Panc1 (cell line): ENCODE results near the gene ENPEP. TPM values are rescaled to one million over a fixed set of nuclear protein-coding genes. Genes with fewer than 3 reads are reported as not detected.

Source experiments
- ATAC-seq: fragments of 200-7000 bp; cut with Tn5 transposase; 2 replicates; pipeline ENCODE4 v1.9.1; 2020; ENCODE audit warnings: mild to moderate bottlenecking, moderate library complexity
- BruUV-seq: library from RNA; stranded (reverse); fragments of 400-500 nt; replicated peaks from 2 replicates; lab custom pipeline; 2021; lab: Mats Ljungman, UMichigan
- CTCF ChIA-PET: fragments of 300-600 bp; sonication (Branson Sonifier 250); formaldehyde crosslinking; loops from one replicate; lab custom pipeline; 2022; ENCODE audit warnings: antibody characterized with exemption; lab: Charles Lee
- POLR2A ChIA-PET: fragments of 300-600 bp; sonication (Branson Sonifier 250); formaldehyde crosslinking; loops from one replicate; lab custom pipeline; 2022; ENCODE audit warnings: antibody characterized with exemption; lab: Charles Lee
- DNase-seq: peaks from one replicate; pipeline ENCODE4 v3.0.0-alpha.2; 2010; ENCODE audit warnings: low read depth, low spot score
- H3K27ac ChIP-seq: 2 replicates; pipeline ENCODE4 v1.5.1; 2011; ENCODE audit warnings: mild to moderate bottlenecking, low read length, inconsistent platforms
- H3K27me3 ChIP-seq: fragments of 200-500 bp; sonication (Bioruptor generic); 2 replicates; pipeline ENCODE4 v1.6.0; 2014; ENCODE audit warnings: low read length, inconsistent platforms; ENCODE audit not compliant: control insufficient read depth, insufficient read depth
- H3K36me3 ChIP-seq: fragments of 200-500 bp; sonication (Bioruptor generic); 2 replicates; pipeline ENCODE4 v1.5.1; 2014; ENCODE audit warnings: inconsistent platforms, mild to moderate bottlenecking, low read length, moderate library complexity; ENCODE audit not compliant: control insufficient read depth, insufficient read depth
- H3K4me1 ChIP-seq: 2 replicates; pipeline ENCODE4 v1.5.1; 2011; ENCODE audit warnings: inconsistent platforms, mild to moderate bottlenecking, low read length, moderate library complexity; ENCODE audit not compliant: control insufficient read depth, insufficient read depth
- H3K4me3 ChIP-seq, 2 experiments: 2 replicates each; pipeline ENCODE4 v1.5.1; 2011 to 2012; ENCODE audit warnings: low read depth in 2 of 2, low read length in 2 of 2, mild to moderate bottlenecking in 2 of 2, inconsistent platforms in 1 of 2, moderate library complexity in 1 of 2
- H3K9me3 ChIP-seq: fragments of 200-500 bp; sonication (Bioruptor generic); 2 replicates; pipeline ENCODE4 v1.5.1; 2014; ENCODE audit warnings: low read depth, mild to moderate bottlenecking, inconsistent platforms, low read length, moderate library complexity; ENCODE audit not compliant: control insufficient read depth, insufficient read depth
- POLR2AphosphoS5 ChIP-seq: IDR thresholded peaks from 2 replicates; pipeline ENCODE4 v1.6.1; 2012; ENCODE audit warnings: mild to moderate bottlenecking, low read depth, low read length, moderate library complexity
- SIN3A ChIP-seq: IDR thresholded peaks from 2 replicates; pipeline ENCODE4 v1.6.1; 2012; ENCODE audit warnings: low read depth, mild to moderate bottlenecking, low read length, moderate library complexity, borderline replicate concordance; ENCODE audit not compliant: insufficient read depth
- TCF7L2 ChIP-seq: IDR thresholded peaks from 2 replicates; pipeline ENCODE4 v1.6.1; 2011; ENCODE audit warnings: mild to moderate bottlenecking, low read depth, low read length, inconsistent platforms
- in situ Hi-C: cut with HindIII; loops from 2 replicates; pipeline ENCODE4 v1.10.0; 2016; ENCODE audit warnings: low sequenced_read_pairs, low pct_unique_long_range_greater_than_20kb
- intact Hi-C: fragments of 100-400 bp; cut with micrococcal nuclease; formaldehyde crosslinking; loops from one replicate; pipeline ENCODE4 v1.10.0; 2022; ENCODE audit not compliant: unreplicated experiment
- total RNA-seq: library from RNA; stranded (reverse); gene quantifications from one replicate; pipeline ENCODE4 v1.2.1, GENCODE V29; 2021; ENCODE audit not compliant: unreplicated experiment
- TF ChIP-seq, protein P1 (sequence below): fragments of 450-650 bp; IDR thresholded peaks from 2 replicates; pipeline ENCODE4 v1.5.1; 2017; ENCODE audit warnings: mild to moderate bottlenecking
- TF ChIP-seq, protein P2 (sequence below), 2 experiments: IDR thresholded peaks; 2 replicates each; pipeline ENCODE4 v1.6.1; 2011 to 2012; ENCODE audit warnings: low read depth in 2 of 2, control low read depth in 1 of 2, low read length in 1 of 2, mild to moderate bottlenecking in 1 of 2, moderate library complexity in 1 of 2; ENCODE audit not compliant: insufficient read depth in 1 of 2

Gene ENPEP
- total RNA-seq, 1 experiment from 2014 or later, result not detected

DNA sequence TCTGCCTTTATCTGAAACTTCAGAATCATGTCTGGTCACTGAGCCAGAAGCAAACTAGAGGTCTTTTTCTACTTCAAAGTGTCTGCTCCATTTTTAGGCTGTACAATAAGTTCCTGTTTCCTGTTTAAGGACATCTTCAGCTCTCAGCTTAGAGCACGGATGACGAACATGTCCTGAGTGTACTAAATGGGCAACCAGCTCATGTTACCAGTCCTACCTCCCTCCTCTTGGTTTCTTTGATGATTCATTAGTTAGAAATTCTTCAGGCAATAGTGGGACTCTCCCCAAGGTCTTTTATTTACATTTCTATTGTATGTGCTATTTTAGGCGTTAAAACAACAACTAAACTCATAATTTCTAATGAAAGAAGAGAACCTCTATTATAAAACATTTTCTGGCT is 58.0 kb downstream of the ENPEP start:
- TF ChIP-seq, protein P1, sequence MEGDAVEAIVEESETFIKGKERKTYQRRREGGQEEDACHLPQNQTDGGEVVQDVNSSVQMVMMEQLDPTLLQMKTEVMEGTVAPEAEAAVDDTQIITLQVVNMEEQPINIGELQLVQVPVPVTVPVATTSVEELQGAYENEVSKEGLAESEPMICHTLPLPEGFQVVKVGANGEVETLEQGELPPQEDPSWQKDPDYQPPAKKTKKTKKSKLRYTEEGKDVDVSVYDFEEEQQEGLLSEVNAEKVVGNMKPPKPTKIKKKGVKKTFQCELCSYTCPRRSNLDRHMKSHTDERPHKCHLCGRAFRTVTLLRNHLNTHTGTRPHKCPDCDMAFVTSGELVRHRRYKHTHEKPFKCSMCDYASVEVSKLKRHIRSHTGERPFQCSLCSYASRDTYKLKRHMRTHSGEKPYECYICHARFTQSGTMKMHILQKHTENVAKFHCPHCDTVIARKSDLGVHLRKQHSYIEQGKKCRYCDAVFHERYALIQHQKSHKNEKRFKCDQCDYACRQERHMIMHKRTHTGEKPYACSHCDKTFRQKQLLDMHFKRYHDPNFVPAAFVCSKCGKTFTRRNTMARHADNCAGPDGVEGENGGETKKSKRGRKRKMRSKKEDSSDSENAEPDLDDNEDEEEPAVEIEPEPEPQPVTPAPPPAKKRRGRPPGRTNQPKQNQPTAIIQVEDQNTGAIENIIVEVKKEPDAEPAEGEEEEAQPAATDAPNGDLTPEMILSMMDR, result no peak
- TF ChIP-seq SIN3A, result no peak
- Histone ChIP-seq H3K27me3 (no peaks in the 10 kb centered on the region), H3K9me3 (no peaks in the 10 kb centered on the region), H3K27ac (no peak overlapping the region), H3K4me3 (no peak overlapping the region; a peak in 1 of 4 replicates), H3K36me3 (no peaks in the 10 kb centered on the region), H3K4me1 (no peaks in the 10 kb centered on the region)
- ATAC-seq (peak; percentile 63; the same call in 1 of the 2 replicates), DNase-seq (peak; percentile 50)
- no TSS peak for BruUV-seq
- intact Hi-C loops (no loop called here), in situ Hi-C loops (no loop called here)
- ChIA-PET POLR2A (no interaction called here), CTCF (interaction anchor here (0.6 kb wide), 1 partner anchor 66 kb away, joined by 6 read pairs; no protein-coding TSS in a partner anchor)

DNA sequence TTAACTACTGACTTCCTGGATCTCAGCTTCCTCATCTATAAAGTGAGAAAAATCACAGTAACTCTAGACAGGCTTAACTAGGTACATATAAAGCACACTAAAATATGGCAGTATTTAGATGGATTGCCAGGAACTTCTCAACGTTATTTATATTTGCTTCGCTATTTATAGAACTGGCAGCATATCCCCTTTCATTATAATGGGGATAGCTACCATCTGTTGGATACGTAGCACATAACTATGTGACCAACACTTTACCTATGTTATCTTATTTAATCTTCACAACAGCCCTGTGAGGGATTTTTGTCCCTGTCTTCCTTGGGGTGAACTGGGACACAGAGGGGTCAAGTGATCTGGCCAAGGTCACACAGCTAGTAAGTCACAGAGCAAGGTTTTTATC is 64.6 kb downstream of the ENPEP start:
- ATAC-seq (no peak), DNase-seq (no peak)
- Histone ChIP-seq H3K4me3 (no peak overlapping the region), H3K27ac (no peak overlapping the region), H3K36me3 (no peaks in the 10 kb centered on the region), H3K27me3 (no peaks in the 10 kb centered on the region), H3K4me1 (no peaks in the 10 kb centered on the region), H3K9me3 (no peaks in the 10 kb centered on the region)
- no TSS peak for BruUV-seq
- intact Hi-C loops, result no loop called here
- CTCF ChIA-PET, result no interaction called here
- in situ Hi-C loops, result no loop called here
- TF ChIP-seq TCF7L2, result no peak
- TF ChIP-seq, protein P1, result no peak
- POLR2A ChIA-PET, result no interaction called here

DNA sequence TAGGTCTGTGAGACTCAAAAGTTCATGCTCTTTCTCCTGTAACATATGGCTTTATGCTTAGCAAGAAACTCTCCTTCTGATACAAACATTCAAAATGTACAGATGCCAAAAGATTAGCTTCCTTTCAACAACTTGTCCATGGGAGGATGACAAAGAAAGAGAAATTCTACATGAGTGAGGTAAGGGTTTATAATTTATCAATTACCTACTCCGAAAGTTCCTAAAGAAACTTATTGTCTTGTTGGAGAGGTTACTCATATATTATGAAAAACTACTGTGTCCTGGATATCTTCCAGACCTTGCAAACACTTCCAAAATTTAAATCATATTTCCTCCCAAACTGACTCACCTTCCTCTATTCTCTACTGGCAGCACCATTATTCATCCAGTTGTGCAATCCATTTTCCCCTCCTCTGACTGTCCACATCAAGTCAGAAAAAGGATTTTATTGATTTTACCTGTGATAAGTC is 65.1 kb downstream of the ENPEP start:
- TF ChIP-seq, protein P2, sequence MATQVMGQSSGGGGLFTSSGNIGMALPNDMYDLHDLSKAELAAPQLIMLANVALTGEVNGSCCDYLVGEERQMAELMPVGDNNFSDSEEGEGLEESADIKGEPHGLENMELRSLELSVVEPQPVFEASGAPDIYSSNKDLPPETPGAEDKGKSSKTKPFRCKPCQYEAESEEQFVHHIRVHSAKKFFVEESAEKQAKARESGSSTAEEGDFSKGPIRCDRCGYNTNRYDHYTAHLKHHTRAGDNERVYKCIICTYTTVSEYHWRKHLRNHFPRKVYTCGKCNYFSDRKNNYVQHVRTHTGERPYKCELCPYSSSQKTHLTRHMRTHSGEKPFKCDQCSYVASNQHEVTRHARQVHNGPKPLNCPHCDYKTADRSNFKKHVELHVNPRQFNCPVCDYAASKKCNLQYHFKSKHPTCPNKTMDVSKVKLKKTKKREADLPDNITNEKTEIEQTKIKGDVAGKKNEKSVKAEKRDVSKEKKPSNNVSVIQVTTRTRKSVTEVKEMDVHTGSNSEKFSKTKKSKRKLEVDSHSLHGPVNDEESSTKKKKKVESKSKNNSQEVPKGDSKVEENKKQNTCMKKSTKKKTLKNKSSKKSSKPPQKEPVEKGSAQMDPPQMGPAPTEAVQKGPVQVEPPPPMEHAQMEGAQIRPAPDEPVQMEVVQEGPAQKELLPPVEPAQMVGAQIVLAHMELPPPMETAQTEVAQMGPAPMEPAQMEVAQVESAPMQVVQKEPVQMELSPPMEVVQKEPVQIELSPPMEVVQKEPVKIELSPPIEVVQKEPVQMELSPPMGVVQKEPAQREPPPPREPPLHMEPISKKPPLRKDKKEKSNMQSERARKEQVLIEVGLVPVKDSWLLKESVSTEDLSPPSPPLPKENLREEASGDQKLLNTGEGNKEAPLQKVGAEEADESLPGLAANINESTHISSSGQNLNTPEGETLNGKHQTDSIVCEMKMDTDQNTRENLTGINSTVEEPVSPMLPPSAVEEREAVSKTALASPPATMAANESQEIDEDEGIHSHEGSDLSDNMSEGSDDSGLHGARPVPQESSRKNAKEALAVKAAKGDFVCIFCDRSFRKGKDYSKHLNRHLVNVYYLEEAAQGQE (IDR thresholded peaks at IDR 0.05; ENCODE audit: insufficient read depth in 1 of 2, low read depth in 2 of 2, low read length in 1 of 2), result no peak
- TF ChIP-seq, protein P1, result no peak
- TF ChIP-seq TCF7L2 (no peak), SIN3A (no peak), POLR2AphosphoS5 (no peak)
- CTCF ChIA-PET, result no interaction called here
- DNase-seq (no peak), ATAC-seq (no peak)
- intact Hi-C loops, result no loop called here
- Histone ChIP-seq H3K9me3 (no peaks in the 10 kb centered on the region), H3K27me3 (no peaks in the 10 kb centered on the region), H3K36me3 (no peaks in the 10 kb centered on the region), H3K27ac (no peak overlapping the region), H3K4me1 (no peaks in the 10 kb centered on the region), H3K4me3 (no peak overlapping the region)
- no TSS peak for BruUV-seq
- POLR2A ChIA-PET, result no interaction called here
- in situ Hi-C loops, result no loop called here
